ENCODE results near the gene TSPAN31. TPM values are rescaled to one million over a fixed set of nuclear protein-coding genes. Genes with fewer than 3 reads are reported as not detected.

Gene TSPAN31
- total and polyA plus RNA-seq, 2 of the 8 experiments (the other 6 are each of a cell fraction or from before 2014, with no cell fraction given): 15.8 to 31.4 TPM

DNA sequence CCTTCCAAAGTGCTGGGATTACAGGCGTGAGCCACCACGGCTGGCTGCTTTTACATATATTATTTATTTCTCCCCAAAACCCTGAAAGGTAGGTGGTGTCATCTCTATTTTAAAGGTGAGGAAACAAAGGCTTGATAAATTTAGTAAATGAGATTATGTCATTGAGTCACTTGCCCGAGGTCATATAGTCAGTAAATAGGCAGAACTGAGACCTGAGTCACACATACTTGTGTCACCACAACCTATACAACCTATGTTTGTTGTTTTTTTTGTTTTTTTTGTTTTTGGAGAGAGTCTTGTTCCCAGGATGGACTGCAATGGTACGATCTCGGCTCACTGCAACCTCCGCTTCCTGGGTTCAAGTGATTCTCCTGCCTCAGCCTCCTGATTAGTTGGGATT is 50.5 kb downstream of the TSPAN31 start:
- Histone ChIP-seq H3K79me2 (ENCODE audit: control insufficient read depth in 1 of 2, insufficient read depth in 2 of 2, low read length in 2 of 2) (no peaks in the 10 kb centered on the region), H2BK12ac (ENCODE audit: low read depth, low read length) (no peak overlapping the region), H4K8ac (ENCODE audit: extremely low read depth, insufficient read depth, low read length) (no peak overlapping the region), H3K27me3 (replicated peaks in 1 of 4; ENCODE audit: control insufficient read depth in 3 of 4, extremely low read depth in 1 of 4, insufficient read depth in 3 of 4, low read length in 3 of 4) (no peaks in the 10 kb centered on the region), H3K36me3 (ENCODE audit: control insufficient read depth in 2 of 4, insufficient read depth in 4 of 4, low read length in 3 of 4) (peaks cover 2 to 37% (median 20%) of the 10 kb centered on the region in 4 experiments; a peak in 7 of 8 replicates), H3K14ac (ENCODE audit: insufficient read length) (no peak overlapping the region), H3K9ac (replicated peaks in 1 of 4; ENCODE audit: extremely low read depth in 1 of 4, low read depth in 3 of 4, low read length in 3 of 4) (no peak overlapping the region), H2BK15ac (ENCODE audit: low read length) (no peak overlapping the region), H2BK120ac (replicated peaks; ENCODE audit: low read depth, low read length) (no peak overlapping the region), H3K79me1 (ENCODE audit: low read depth, low read length) (no peaks in the 10 kb centered on the region; the same call in 1 of the 2 replicates), H3K23me2 (ENCODE audit: low read depth, low read length) (no peaks in the 10 kb centered on the region), H3K27ac (ENCODE audit: low read depth, low read length) (no peak overlapping the region), H3K4me3 (ENCODE audit: extremely low read depth in 1 of 4, insufficient read depth in 2 of 4, low read depth in 3 of 4, low read length in 4 of 4) (no peak overlapping the region), H3K23ac (ENCODE audit: insufficient read length) (no peak overlapping the region), H2AFZ (ENCODE audit: low read length) (no peak overlapping the region), H2BK5ac (ENCODE audit: low read depth, low read length) (no peak overlapping the region), H4K20me1 (replicated peaks in 1 of 2; ENCODE audit: control insufficient read depth in 1 of 2, insufficient read depth in 2 of 2, low read length in 2 of 2) (no peaks in the 10 kb centered on the region), H3K4me2 (ENCODE audit: insufficient read depth in 1 of 2, low read depth in 2 of 2, low read length in 2 of 2) (no peak overlapping the region), H2BK20ac (ENCODE audit: low read length) (no peak overlapping the region), H3K4ac (replicated peaks; ENCODE audit: insufficient read length, low read depth, low read length) (no peak overlapping the region), H3K56ac (replicated peaks; ENCODE audit: insufficient read length, low read depth, low read length) (no peak overlapping the region), H3K4me1 (replicated peaks in 1 of 4; ENCODE audit: control insufficient read depth in 3 of 4, insufficient read depth in 4 of 4, low read length in 3 of 4) (no peaks in the 10 kb centered on the region), H3K9me3 (ENCODE audit: insufficient read depth in 2 of 2, low read depth in 1 of 2, low read length in 1 of 2) (no peaks in the 10 kb centered on the region), H4K91ac (replicated peaks; ENCODE audit: insufficient read length, low read length) (no peak overlapping the region), H2AK5ac (ENCODE audit: low read depth, low read length) (no peak overlapping the region), H3K18ac (ENCODE audit: extremely low read depth, low read length) (no peak overlapping the region), H4K5ac (ENCODE audit: insufficient read length, low read depth, low read length) (no peak overlapping the region)
- POLR2A ChIA-PET (ENCODE audit: partially characterized antibody): interaction anchor here (1.2 to 3.1 kb wide), 2 partner anchors 12 to 15 kb away, joined by 3 to 10 read pairs; partner anchors contain the start of gene TSFM
- CTCF ChIA-PET (ENCODE audit: partially characterized antibody): interaction anchor here (0.7 to 8.3 kb wide), 3 partner anchors 8 to 1348 kb away, joined by 3 to 56 read pairs (median 14); partner anchors contain the start of gene TSFM
- WGBS, 2 experiments (ENCODE audit: extremely low coverage in 1 of 2, insufficient coverage in 1 of 2, insufficient read length in 1 of 2, insufficient replicate concordance in 2 of 2, low coverage in 1 of 2, low lambda C conversion rate in 2 of 2, missing lambda C conversion rate in 1 of 2): 96% methylated on average over 6 of the region's 6 CpGs; no CpG with 5 or more reads in 1 of the 2 experiments
- FAIRE-seq (no peak), DNase-seq (ENCODE audit: low read depth in 1 of 2, low spot score in 2 of 2) (no peak)
- TF ChIP-seq SAP30 (IDR thresholded peaks at IDR 0.05; ENCODE audit: insufficient read depth, insufficient replicate concordance, low read length) (no peak), CHD2 (IDR thresholded peaks at IDR 0.05; ENCODE audit: low read length) (no peak)

All from H1 (cell line).